ENCODE measurements around the gene B3GNT4.

B3GNT4 gene

DNA sequence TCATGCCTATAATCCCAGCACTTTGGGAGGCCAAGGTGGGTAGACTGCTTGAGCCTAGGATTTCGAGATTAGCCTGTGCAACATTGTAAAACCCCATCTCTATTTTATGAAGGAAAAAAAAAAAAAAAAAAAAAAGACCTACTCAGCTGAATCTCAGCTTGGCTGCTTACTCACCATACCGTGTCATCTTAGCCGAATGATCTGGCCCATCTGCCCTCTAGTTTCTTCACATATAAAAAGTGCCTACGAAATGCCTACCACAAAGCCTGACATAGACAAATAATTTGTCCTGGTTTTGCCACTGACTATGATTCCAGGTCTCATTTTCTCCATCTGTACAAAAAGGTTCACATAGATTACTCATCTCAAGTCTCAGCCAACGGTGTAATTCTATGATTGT is 12.3 kb downstream of the B3GNT4 start:
- no peaks in the 10 kb centered on the region for H3K27me3 ChIP-seq (ENCODE audit: control insufficient read depth, insufficient read depth, low read length)
- H3K36me3 ChIP-seq (ENCODE audit: control insufficient read depth, insufficient read depth, low read length): no peaks in the 10 kb centered on the region
- no peak overlapping the region for H2AFZ ChIP-seq
- no peak overlapping the region for H3K4me3 ChIP-seq (ENCODE audit: low read depth, low read length)
- H3K4me1 ChIP-seq: no peaks in the 10 kb centered on the region
- H3K9me3 ChIP-seq (ENCODE audit: control insufficient read depth, low read length): no peaks in the 10 kb centered on the region
- H3K27ac ChIP-seq: no peak overlapping the region
- TF ChIP-seq, protein P1, sequence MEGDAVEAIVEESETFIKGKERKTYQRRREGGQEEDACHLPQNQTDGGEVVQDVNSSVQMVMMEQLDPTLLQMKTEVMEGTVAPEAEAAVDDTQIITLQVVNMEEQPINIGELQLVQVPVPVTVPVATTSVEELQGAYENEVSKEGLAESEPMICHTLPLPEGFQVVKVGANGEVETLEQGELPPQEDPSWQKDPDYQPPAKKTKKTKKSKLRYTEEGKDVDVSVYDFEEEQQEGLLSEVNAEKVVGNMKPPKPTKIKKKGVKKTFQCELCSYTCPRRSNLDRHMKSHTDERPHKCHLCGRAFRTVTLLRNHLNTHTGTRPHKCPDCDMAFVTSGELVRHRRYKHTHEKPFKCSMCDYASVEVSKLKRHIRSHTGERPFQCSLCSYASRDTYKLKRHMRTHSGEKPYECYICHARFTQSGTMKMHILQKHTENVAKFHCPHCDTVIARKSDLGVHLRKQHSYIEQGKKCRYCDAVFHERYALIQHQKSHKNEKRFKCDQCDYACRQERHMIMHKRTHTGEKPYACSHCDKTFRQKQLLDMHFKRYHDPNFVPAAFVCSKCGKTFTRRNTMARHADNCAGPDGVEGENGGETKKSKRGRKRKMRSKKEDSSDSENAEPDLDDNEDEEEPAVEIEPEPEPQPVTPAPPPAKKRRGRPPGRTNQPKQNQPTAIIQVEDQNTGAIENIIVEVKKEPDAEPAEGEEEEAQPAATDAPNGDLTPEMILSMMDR (IDR thresholded peaks at IDR 0.05): no peak
- H3K79me2 ChIP-seq: peaks cover 26% of the 10 kb centered on the region
- peak overlapping the region; percentile 25 for H3K4me2 ChIP-seq (ENCODE audit: low read length)
- H3K9ac ChIP-seq: no peak overlapping the region

DNA sequence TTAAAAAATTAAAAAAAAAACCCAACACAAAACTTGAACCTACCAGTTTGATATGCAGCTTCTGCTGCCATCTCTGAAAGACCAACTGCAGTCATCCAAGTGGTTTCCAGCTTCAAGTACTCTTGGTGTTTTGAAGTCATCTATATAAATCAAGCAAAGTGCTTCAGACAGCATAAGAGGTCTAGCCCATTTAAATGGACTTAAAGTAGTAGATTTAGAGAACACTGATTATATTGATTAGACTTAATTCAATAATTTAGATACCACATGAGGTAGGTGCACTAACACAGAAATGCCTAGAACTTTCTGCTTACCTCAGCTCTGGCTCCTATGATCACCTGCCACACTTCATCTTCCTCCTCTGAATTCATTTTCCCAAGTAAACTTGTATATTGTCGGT is 12.9 kb downstream of the B3GNT4 start:
- H3K27ac ChIP-seq: no peak overlapping the region
- no peaks in the 10 kb centered on the region for H3K36me3 ChIP-seq (ENCODE audit: control insufficient read depth, insufficient read depth, low read length)
- H3K4me2 ChIP-seq (ENCODE audit: low read length): no peak overlapping the region
- TF ChIP-seq, protein P1 (IDR thresholded peaks at IDR 0.05): no peak
- H3K9ac ChIP-seq: no peak overlapping the region
- no peaks in the 10 kb centered on the region for H3K9me3 ChIP-seq (ENCODE audit: control insufficient read depth, low read length)
- H3K79me2 ChIP-seq: peaks cover 27% of the 10 kb centered on the region
- H2AFZ ChIP-seq: no peak overlapping the region
- no peaks in the 10 kb centered on the region for H3K27me3 ChIP-seq (ENCODE audit: control insufficient read depth, insufficient read depth, low read length)
- no peaks in the 10 kb centered on the region for H3K4me1 ChIP-seq
- H3K4me3 ChIP-seq (ENCODE audit: low read depth, low read length): no peak overlapping the region

DNA sequence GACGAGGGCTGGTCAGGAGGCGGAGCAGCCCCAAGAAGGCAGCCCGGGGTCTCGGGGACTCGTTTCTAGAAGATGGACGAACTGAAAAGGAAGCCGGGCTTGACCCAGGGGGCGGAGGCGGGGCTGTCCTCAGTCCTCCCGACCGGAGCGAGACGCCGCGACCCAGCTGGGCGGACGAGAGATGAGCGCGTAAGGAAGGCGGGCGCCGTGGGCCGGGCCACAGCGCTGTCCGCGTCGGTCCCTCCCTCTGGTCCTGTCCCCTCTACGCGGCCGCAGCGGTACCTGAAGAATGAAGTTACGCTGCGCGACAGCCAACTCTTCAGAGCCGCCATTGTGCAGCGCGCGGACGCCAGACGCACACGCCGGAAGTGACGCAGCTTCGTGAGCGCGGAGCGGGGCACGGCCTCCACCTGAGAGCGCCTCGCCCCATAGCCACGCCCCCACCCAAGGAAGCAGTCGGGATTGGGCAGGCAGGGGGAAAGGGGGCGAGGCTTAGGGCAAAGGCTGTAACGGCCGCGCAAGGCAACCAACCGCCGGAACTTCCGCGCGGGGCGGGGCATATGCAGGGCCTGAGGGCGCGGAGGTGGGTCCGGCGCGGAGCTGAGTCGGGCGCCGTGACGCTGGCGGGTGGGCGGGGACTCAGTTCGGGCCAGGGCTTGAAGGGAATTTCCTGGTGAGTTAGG is 22.3 kb downstream of the B3GNT4 start, which contains the start of gene DIABLO:
Gene DIABLO (minus strand): TSS at position 370 of the 683 bp plus-strand sequence. CDS start 38 bp downstream, at position 332.
- peaks cover 5% of the 10 kb centered on the region for H3K4me1 ChIP-seq
- TF ChIP-seq, protein P1 (IDR thresholded peaks at IDR 0.05): no peak
- peak within 1 kb of the TSS; percentile 92 for H3K4me3 ChIP-seq (ENCODE audit: low read depth, low read length)
- H3K27me3 ChIP-seq (ENCODE audit: control insufficient read depth, insufficient read depth, low read length): no peaks in the 10 kb centered on the region
- H3K9me3 ChIP-seq (ENCODE audit: control insufficient read depth, low read length): no peaks in the 10 kb centered on the region
- no peaks in the 10 kb centered on the region for H3K36me3 ChIP-seq (ENCODE audit: control insufficient read depth, insufficient read depth, low read length)
- peak within 1 kb of the TSS; percentile 56 for H3K9ac ChIP-seq
- peak within 1 kb of the TSS; percentile 90 for H2AFZ ChIP-seq
- peak within 1 kb of the TSS; percentile 89 for H3K27ac ChIP-seq
- H3K4me2 ChIP-seq (ENCODE audit: low read length): peak within 1 kb of the TSS; percentile 73
- H3K79me2 ChIP-seq: peaks cover 26% of the 10 kb centered on the region

DNA sequence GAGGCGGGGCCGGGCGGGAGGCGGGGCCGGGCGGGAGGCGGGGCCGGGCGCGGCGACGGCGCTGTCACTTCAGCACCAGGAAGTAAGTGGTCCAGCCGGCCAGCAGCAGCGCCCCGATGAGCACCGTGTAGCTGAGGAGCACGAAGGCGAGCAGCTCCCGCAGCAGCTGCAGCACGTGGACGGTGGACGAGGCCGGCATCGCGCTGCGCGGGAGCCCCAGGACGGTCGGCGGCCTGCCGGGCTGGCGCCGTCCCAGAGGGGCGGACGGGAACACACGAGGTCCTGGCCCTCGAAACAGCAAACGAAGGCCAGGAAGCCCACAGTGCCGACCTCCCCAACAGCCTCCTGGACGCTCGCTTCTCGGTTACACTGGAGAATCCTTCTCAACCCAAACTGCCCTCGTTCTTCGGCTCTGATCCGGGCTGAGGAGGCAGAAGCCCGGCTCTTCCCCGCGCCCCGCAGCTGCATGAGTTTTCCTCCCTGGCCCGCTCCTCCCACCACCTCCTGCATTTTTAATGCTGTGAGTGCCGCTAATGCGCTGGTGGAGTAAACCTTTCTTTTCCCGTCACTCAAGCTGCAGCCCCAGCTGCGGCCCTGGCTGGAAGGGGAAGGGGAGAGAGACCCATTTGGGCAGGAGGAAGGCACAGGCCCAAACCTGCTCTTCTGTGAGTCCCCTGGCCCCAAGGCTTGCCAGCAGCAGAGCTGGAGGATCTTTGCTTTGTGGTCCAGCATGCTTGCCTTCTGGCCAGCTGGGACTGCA is 23.0 kb downstream of the B3GNT4 start:
- H3K79me2 ChIP-seq: peaks cover 24% of the 10 kb centered on the region
- peaks cover 5% of the 10 kb centered on the region for H3K4me1 ChIP-seq
- peak overlapping the region; percentile 17 for H3K4me3 ChIP-seq (ENCODE audit: low read depth, low read length)
- H3K9me3 ChIP-seq (ENCODE audit: control insufficient read depth, low read length): no peaks in the 10 kb centered on the region
- peak overlapping the region; percentile 33 for H3K27ac ChIP-seq
- H3K36me3 ChIP-seq (ENCODE audit: control insufficient read depth, insufficient read depth, low read length): no peaks in the 10 kb centered on the region
- peak overlapping the region; percentile 62 for H3K4me2 ChIP-seq (ENCODE audit: low read length)
- H3K27me3 ChIP-seq (ENCODE audit: control insufficient read depth, insufficient read depth, low read length): no peaks in the 10 kb centered on the region
- H2AFZ ChIP-seq: peak overlapping the region; percentile 86
- no peak overlapping the region for H3K9ac ChIP-seq
- TF ChIP-seq, protein P1 (IDR thresholded peaks at IDR 0.05): no peak
